ENCODE data around the gene TRPC6.

The TRPC6 gene

DNA sequence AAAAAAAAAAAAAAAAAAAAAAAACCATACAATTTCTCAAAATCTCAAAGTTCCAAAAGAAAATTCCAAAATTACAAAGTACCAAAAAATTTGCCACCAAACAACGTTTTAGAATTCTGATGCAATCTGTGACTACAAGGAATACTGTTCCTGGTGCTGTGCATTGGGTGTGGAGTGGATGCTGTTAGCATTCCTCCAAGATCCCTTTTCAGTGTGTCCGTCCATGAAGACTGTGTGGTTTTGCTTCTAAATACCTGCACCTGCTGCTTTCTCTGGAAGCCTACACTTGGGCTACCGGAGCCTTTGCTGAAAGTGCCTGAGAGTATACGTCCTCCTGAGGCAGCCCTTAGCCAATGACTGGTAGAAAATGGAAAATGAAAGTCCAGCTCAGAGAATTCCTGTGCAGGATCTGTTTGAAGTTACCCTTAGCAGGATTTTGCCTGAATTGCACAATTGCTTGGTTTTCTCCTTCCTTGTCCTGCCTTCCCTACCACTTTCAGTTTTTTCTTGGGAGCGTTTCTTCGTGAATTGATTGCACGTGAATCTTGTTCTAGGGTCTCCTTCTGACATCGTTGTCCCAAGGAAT, 140.8 kb downstream of the TRPC6 start:
- no peak overlapping the region for H3K27ac ChIP-seq (ENCODE audit: low read depth, low read length)

DNA sequence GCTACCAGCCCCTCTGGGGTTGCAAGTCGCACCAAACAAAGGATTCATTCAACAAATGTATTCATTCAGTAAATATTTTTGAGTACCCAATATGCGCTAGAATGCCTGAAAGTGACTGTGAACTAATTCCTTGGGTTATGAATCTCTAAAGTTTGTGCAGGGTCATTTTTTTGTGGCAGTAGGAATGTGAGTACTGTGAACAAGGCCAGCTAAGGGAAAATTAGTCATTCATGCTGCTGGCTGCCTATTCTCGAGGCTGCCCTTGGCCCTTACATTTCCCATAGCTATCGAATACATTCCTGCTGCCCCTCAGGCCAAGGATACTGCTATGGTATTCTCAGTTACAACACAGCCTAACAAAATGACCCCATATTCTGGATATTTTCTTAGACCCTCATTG, 141.6 kb downstream of the TRPC6 start:
- H3K27ac ChIP-seq (ENCODE audit: low read depth, low read length): no peak overlapping the region
- H3K4me2 ChIP-seq (ENCODE audit: low read depth, low read length, poor library complexity, severe bottlenecking): no peak overlapping the region
- H3K9me2 ChIP-seq (replicated peaks; ENCODE audit: insufficient read depth, low read length): no peaks in the 10 kb centered on the region
- H3K9me3 ChIP-seq (ENCODE audit: insufficient read depth, low read length): no peaks in the 10 kb centered on the region
- H3F3A ChIP-seq (ENCODE audit: insufficient read depth): no peaks in the 10 kb centered on the region
- no peak overlapping the region for H3K9ac ChIP-seq (ENCODE audit: low read length)
- H2AFZ ChIP-seq (ENCODE audit: low read depth, low read length, severe bottlenecking): no peak overlapping the region
- H3K27me3 ChIP-seq (ENCODE audit: low read length): no peaks in the 10 kb centered on the region
- no peaks in the 10 kb centered on the region for H3K79me2 ChIP-seq (ENCODE audit: insufficient read depth, low read length)
- no peak overlapping the region for H3K4me3 ChIP-seq (ENCODE audit: insufficient read depth, low read length, poor library complexity, severe bottlenecking)
- TF ChIP-seq EZH2phosphoT487 (conservative IDR thresholded peaks at IDR 0.05; ENCODE audit: low read length): no peak
- TF ChIP-seq, protein P1, sequence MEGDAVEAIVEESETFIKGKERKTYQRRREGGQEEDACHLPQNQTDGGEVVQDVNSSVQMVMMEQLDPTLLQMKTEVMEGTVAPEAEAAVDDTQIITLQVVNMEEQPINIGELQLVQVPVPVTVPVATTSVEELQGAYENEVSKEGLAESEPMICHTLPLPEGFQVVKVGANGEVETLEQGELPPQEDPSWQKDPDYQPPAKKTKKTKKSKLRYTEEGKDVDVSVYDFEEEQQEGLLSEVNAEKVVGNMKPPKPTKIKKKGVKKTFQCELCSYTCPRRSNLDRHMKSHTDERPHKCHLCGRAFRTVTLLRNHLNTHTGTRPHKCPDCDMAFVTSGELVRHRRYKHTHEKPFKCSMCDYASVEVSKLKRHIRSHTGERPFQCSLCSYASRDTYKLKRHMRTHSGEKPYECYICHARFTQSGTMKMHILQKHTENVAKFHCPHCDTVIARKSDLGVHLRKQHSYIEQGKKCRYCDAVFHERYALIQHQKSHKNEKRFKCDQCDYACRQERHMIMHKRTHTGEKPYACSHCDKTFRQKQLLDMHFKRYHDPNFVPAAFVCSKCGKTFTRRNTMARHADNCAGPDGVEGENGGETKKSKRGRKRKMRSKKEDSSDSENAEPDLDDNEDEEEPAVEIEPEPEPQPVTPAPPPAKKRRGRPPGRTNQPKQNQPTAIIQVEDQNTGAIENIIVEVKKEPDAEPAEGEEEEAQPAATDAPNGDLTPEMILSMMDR (IDR thresholded peaks at IDR 0.05; ENCODE audit: insufficient read depth, low read length, poor library complexity, severe bottlenecking): no peak
- H3K36me3 ChIP-seq (ENCODE audit: low read length): no peaks in the 10 kb centered on the region
- H4K20me1 ChIP-seq (ENCODE audit: low read depth, low read length): no peaks in the 10 kb centered on the region

More for the DNA sequence above, 140.8 kb downstream of the TRPC6 start:
- no peaks in the 10 kb centered on the region for H3K9me2 ChIP-seq (replicated peaks; ENCODE audit: insufficient read depth, low read length)
- H3K36me3 ChIP-seq (ENCODE audit: low read length): no peaks in the 10 kb centered on the region
- no peak overlapping the region for H3K4me2 ChIP-seq (ENCODE audit: low read depth, low read length, poor library complexity, severe bottlenecking)
- no peaks in the 10 kb centered on the region for H3K27me3 ChIP-seq (ENCODE audit: low read length)
- no peaks in the 10 kb centered on the region for H3K79me2 ChIP-seq (ENCODE audit: insufficient read depth, low read length)
- H3K9me3 ChIP-seq (ENCODE audit: insufficient read depth, low read length): no peaks in the 10 kb centered on the region
- no peaks in the 10 kb centered on the region for H3F3A ChIP-seq (ENCODE audit: insufficient read depth)
- no peak overlapping the region for H3K9ac ChIP-seq (ENCODE audit: low read length)
- H3K4me3 ChIP-seq (ENCODE audit: insufficient read depth, low read length, poor library complexity, severe bottlenecking): no peak overlapping the region
- H2AFZ ChIP-seq (ENCODE audit: low read depth, low read length, severe bottlenecking): no peak overlapping the region
- H4K20me1 ChIP-seq (ENCODE audit: low read depth, low read length): no peaks in the 10 kb centered on the region
- TF ChIP-seq EZH2phosphoT487 (conservative IDR thresholded peaks at IDR 0.05; ENCODE audit: low read length): no peak
- TF ChIP-seq, protein P1 (IDR thresholded peaks at IDR 0.05; ENCODE audit: insufficient read depth, low read length, poor library complexity, severe bottlenecking): no peak

DNA sequence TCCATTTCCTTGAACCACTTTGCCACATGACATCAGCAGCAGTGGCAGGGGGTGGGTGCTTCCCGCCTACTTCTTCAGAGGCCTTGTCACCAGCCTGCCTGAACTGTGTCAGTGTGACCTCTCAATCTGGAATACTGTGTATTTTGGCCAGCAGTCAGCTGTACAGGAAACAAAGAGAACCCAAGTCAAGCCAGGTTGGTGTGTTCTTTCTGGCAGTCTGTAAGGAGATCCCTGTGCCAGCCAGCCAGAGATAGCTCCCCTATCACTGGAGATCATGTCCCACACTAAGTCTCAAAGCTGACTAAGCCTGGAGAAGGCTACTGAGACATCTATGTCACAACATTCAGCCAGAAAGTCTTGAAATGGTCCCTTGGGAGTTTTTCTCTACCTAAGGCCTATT, 142.1 kb downstream of the TRPC6 start:
- TF ChIP-seq, protein P1 (IDR thresholded peaks at IDR 0.05; ENCODE audit: insufficient read depth, low read length, poor library complexity, severe bottlenecking): no peak
- no peak for TF ChIP-seq EZH2phosphoT487 (conservative IDR thresholded peaks at IDR 0.05; ENCODE audit: low read length)
- Histone ChIP-seq H3F3A (ENCODE audit: insufficient read depth) (no peaks in the 10 kb centered on the region), H3K36me3 (ENCODE audit: low read length) (no peaks in the 10 kb centered on the region), H3K4me3 (ENCODE audit: insufficient read depth, low read length, poor library complexity, severe bottlenecking) (no peak overlapping the region), H4K20me1 (ENCODE audit: low read depth, low read length) (no peaks in the 10 kb centered on the region), H3K4me2 (ENCODE audit: low read depth, low read length, poor library complexity, severe bottlenecking) (no peak overlapping the region), H3K27ac (ENCODE audit: low read depth, low read length) (no peak overlapping the region), H3K9me3 (ENCODE audit: insufficient read depth, low read length) (no peaks in the 10 kb centered on the region), H2AFZ (ENCODE audit: low read depth, low read length, severe bottlenecking) (no peak overlapping the region), H3K79me2 (ENCODE audit: insufficient read depth, low read length) (no peaks in the 10 kb centered on the region), H3K9ac (ENCODE audit: low read length) (no peak overlapping the region), H3K9me2 (replicated peaks; ENCODE audit: insufficient read depth, low read length) (no peaks in the 10 kb centered on the region), H3K27me3 (ENCODE audit: low read length) (no peaks in the 10 kb centered on the region)
